Keratinocyte (primary cell): ENCODE data around the gene GPR15. TPM values are rescaled to one million over a fixed set of nuclear protein-coding genes. Genes with fewer than 3 reads are reported as not detected.

Source experiments
- DNase-seq: peaks from one replicate; pipeline ENCODE4 v3.0.0-alpha.2; 2011; ENCODE audit warnings: low read depth, missing footprints, low spot score
- FAIRE-seq: peaks from 2 replicates; lab custom pipeline; 2011; peaks lifted over from hg19 to GRCh38; lab: Jason Lieb, UNC
- H2AFZ ChIP-seq: 2 replicates; pipeline ENCODE4 v1.6.0; 2012; ENCODE audit warnings: low read length, control low read depth, inconsistent platforms; ENCODE audit not compliant: control insufficient read depth
- H3K27ac ChIP-seq: 2 replicates; pipeline ENCODE4 v1.5.1; 2011; ENCODE audit warnings: low read length; ENCODE audit not compliant: control insufficient read depth, insufficient read depth
- H3K27me3 ChIP-seq: 3 replicates; pipeline ENCODE4 v1.6.0; 2011; ENCODE audit warnings: low read length; ENCODE audit not compliant: control insufficient read depth, insufficient read depth; ENCODE audit errors: extremely low read depth
- H3K36me3 ChIP-seq, 2 experiments: 2 replicates in 1 of 2; 3 replicates in 1 of 2; pipeline ENCODE4 v1.5.1; 2011; ENCODE audit warnings: low read length in 2 of 2, mild to moderate bottlenecking in 1 of 2; ENCODE audit not compliant: control insufficient read depth in 2 of 2, insufficient read depth in 2 of 2; ENCODE audit errors: extremely low read depth in 1 of 2
- H3K4me1 ChIP-seq: 3 replicates; pipeline ENCODE4 v1.5.1; 2011; ENCODE audit warnings: low read length; ENCODE audit not compliant: control insufficient read depth, insufficient read depth; ENCODE audit errors: extremely low read depth
- H3K4me2 ChIP-seq: 3 replicates; pipeline ENCODE4 v1.6.0; 2011; ENCODE audit warnings: low read depth, low read length; ENCODE audit not compliant: control insufficient read depth, insufficient read depth; ENCODE audit errors: extremely low read depth
- H3K4me3 ChIP-seq, 3 experiments: fragments of 200-600 bp in 1 of 3; sonication (generic) in 1 of 3; 2 replicates in 2 of 3; 3 replicates in 1 of 3; pipeline ENCODE4 v1.5.1; 2011 to 2016; ENCODE audit warnings: low read length in 3 of 3, mild to moderate bottlenecking in 3 of 3, control low read depth in 2 of 3, inconsistent platforms in 1 of 3, low read depth in 1 of 3, mixed read lengths in 1 of 3, mixed run types in 1 of 3, moderate library complexity in 1 of 3; ENCODE audit not compliant: control insufficient read depth in 2 of 3, insufficient read depth in 2 of 3; ENCODE audit errors: extremely low read depth in 1 of 3
- H3K79me2 ChIP-seq: 2 replicates; pipeline ENCODE4 v1.6.0; 2012; ENCODE audit warnings: low read length; ENCODE audit not compliant: control insufficient read depth, insufficient read depth
- H3K9ac ChIP-seq: 3 replicates; pipeline ENCODE4 v1.6.0; 2011; ENCODE audit warnings: low read length; ENCODE audit not compliant: control insufficient read depth, insufficient read depth; ENCODE audit errors: extremely low read depth
- H3K9me1 ChIP-seq: 3 replicates; pipeline ENCODE4 v1.6.0; 2011; ENCODE audit warnings: low read length; ENCODE audit not compliant: control insufficient read depth, insufficient read depth; ENCODE audit errors: extremely low read depth
- H3K9me3 ChIP-seq: 2 replicates; pipeline ENCODE4 v1.5.1; 2012; ENCODE audit warnings: low read depth, low read length; ENCODE audit not compliant: control insufficient read depth
- H4K20me1 ChIP-seq: 3 replicates; pipeline ENCODE4 v1.6.0; 2011; ENCODE audit warnings: low read length; ENCODE audit not compliant: control insufficient read depth, insufficient read depth; ENCODE audit errors: extremely low read depth
- EZH2 ChIP-seq: IDR thresholded peaks from one replicate; pipeline ENCODE4 v1.6.1; 2012; ENCODE audit warnings: inconsistent platforms, mild to moderate bottlenecking, low read length, moderate library complexity
- dilution Hi-C: fragments of 300-500 bp; cut with MboI; formaldehyde crosslinking; loops from one replicate; pipeline ENCODE4 v1.7.0; 2020; ENCODE audit warnings: low sequenced_read_pairs; ENCODE audit not compliant: extremely low pct_ligation_motif_present
- polyA plus RNA-seq, 5 experiments: library from polyadenylated mRNA; depleted of rRNA in 3 of 5; stranded (reverse) in 3 of 5; stranded (forward) in 1 of 5; unstranded in 1 of 5; fragments of >200 nt; gene quantifications; 1 replicate in 1 of 5; 2 replicates in 3 of 5; 3 replicates in 1 of 5; pipeline versions ENCODE4 v1.2.1 to v1.2.3, GENCODE V29; 2011 to 2012; ENCODE audit warnings: missing spikeins in 2 of 5, low read depth in 1 of 5, low replicate concordance in 1 of 5
- TF ChIP-seq, protein P1 (sequence below), 3 experiments: IDR thresholded peaks in 1 of 3; conservative IDR thresholded peaks in 1 of 3; optimal IDR thresholded peaks in 1 of 3; 2 replicates in 2 of 3; 3 replicates in 1 of 3; pipeline versions ENCODE3 to v1.5.1; 2011; ENCODE audit warnings: low read length in 3 of 3, mild to moderate bottlenecking in 3 of 3, moderate library complexity in 2 of 3, control low read depth in 1 of 3, inconsistent platforms in 1 of 3; ENCODE audit not compliant: insufficient read depth in 2 of 3; ENCODE audit errors: extremely low read depth in 1 of 3

GPR15 gene
- polyA plus RNA-seq, 1 donor (not counting 4 experiments of a cell fraction or from before 2014, with no cell fraction given) = not detected

DNA sequence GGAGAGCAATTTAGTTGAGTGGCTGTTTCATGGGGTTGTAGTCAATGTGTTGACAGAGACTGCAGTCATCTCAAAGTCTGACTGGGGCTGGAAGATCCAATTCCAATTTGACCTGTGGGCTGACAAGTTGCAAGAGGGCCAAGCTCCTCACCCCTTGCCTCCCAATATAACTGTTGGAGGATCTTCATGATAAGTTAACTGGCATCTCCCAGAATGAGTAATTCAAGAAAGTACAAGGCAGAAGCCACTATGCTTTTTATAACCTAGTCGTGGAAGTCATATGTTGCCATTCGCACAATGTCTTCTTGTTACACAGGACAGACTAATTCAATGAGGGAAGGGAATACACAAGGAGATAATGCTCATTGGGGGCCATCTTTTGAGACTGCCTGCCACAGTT, 29.1 kb downstream of the GPR15 start:
- Histone ChIP-seq H3K4me2 (no peak overlapping the region), H3K27me3 (no peaks in the 10 kb centered on the region), H3K4me3 (no peak overlapping the region), H4K20me1 (no peaks in the 10 kb centered on the region), H3K27ac (no peak overlapping the region), H3K9me1 (no peaks in the 10 kb centered on the region), H3K79me2 (no peaks in the 10 kb centered on the region), H3K4me1 (peaks cover 21% of the 10 kb centered on the region), H3K9ac (no peak overlapping the region), H2AFZ (no peak overlapping the region), H3K36me3 (no peaks in the 10 kb centered on the region), H3K9me3 (no peaks in the 10 kb centered on the region)
- FAIRE-seq = no peak
- TF ChIP-seq EZH2 = no peak
- TF ChIP-seq, protein P1, sequence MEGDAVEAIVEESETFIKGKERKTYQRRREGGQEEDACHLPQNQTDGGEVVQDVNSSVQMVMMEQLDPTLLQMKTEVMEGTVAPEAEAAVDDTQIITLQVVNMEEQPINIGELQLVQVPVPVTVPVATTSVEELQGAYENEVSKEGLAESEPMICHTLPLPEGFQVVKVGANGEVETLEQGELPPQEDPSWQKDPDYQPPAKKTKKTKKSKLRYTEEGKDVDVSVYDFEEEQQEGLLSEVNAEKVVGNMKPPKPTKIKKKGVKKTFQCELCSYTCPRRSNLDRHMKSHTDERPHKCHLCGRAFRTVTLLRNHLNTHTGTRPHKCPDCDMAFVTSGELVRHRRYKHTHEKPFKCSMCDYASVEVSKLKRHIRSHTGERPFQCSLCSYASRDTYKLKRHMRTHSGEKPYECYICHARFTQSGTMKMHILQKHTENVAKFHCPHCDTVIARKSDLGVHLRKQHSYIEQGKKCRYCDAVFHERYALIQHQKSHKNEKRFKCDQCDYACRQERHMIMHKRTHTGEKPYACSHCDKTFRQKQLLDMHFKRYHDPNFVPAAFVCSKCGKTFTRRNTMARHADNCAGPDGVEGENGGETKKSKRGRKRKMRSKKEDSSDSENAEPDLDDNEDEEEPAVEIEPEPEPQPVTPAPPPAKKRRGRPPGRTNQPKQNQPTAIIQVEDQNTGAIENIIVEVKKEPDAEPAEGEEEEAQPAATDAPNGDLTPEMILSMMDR (optimal IDR thresholded peaks at IDR 0.05 in 1 of 3, IDR thresholded peaks at IDR 0.05 in 1 of 3, conservative IDR thresholded peaks at IDR 0.05 in 1 of 3; ENCODE audit: extremely low read depth in 1 of 3, insufficient read depth in 2 of 3, low read length in 3 of 3) = no peak
- dilution Hi-C loops = no loop called here
- DNase-seq = no peak

DNA sequence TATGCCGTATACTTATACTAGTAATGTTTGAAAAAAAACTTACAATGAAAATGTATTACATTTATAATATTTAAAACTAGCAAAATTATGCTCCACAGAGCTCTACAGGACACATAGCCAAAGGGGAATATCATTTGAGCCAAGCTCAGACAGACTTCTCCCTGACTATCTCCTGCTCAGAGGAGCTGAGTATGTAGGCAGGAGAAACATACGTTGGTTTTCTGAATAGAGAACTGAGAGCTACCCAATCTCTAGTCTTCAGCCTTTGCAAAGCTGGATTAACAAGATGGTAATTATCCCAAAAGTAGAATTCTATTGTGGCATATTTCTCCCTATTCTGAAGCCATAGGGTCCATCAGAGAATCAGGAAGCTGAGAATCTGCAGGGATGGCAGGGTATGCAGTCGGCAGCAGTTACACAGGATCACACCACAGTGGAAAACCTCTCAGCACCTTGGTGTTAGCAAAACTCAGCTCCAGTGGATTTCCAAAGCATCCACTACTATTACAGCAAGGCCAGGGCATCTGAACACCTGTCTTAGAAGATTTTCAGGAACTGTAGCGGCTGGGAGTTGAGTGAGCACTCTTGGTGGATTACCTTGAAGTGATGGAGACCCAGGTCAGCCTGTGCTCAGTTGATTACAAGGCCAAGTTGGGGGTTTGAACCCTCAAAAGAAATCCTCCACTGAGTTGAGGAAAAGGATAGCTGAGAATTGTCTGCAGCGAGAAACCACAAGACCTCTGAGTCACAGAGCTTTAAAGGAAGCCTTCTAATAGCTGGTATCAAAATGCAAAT, 30.1 kb downstream of the GPR15 start:
- Histone ChIP-seq H3K27ac (no peak overlapping the region), H2AFZ (no peak overlapping the region), H3K27me3 (no peaks in the 10 kb centered on the region), H3K9ac (no peak overlapping the region), H3K4me1 (peaks cover 21% of the 10 kb centered on the region), H3K9me1 (no peaks in the 10 kb centered on the region), H3K9me3 (no peaks in the 10 kb centered on the region), H3K4me3 (no peak overlapping the region), H3K4me2 (no peak overlapping the region), H3K36me3 (no peaks in the 10 kb centered on the region), H4K20me1 (no peaks in the 10 kb centered on the region), H3K79me2 (no peaks in the 10 kb centered on the region)
- dilution Hi-C loops = no loop called here
- DNase-seq = no peak
- no peak for FAIRE-seq
- TF ChIP-seq, protein P1 (optimal IDR thresholded peaks at IDR 0.05 in 1 of 3, IDR thresholded peaks at IDR 0.05 in 1 of 3, conservative IDR thresholded peaks at IDR 0.05 in 1 of 3; ENCODE audit: extremely low read depth in 1 of 3, insufficient read depth in 2 of 3, low read length in 3 of 3) = no peak
- TF ChIP-seq EZH2 = no peak
